SK-N-SH treated with all-trans-retinoic acid at 6 μM for 48 hours (cell line): ENCODE results near the gene TMEM131.

Experiments used
- CREB5 ChIP-seq: fragments of 250-450 bp; sonication (Bioruptor Pico); IDR thresholded peaks from 2 replicates; pipeline ENCODE4 v1.5.1; 2020; ENCODE audit warnings: low read depth, mild to moderate bottlenecking, moderate library complexity
- ESRRG ChIP-seq: fragments of 250-450 bp; sonication (Bioruptor Pico); IDR thresholded peaks from 2 replicates; pipeline ENCODE4 v1.6.1; 2021; ENCODE audit warnings: mild to moderate bottlenecking
- TCF4 ChIP-seq: fragments of 250-450 bp; sonication (Bioruptor Pico); IDR thresholded peaks from 2 replicates; pipeline ENCODE4 v1.8.0; 2021; ENCODE audit warnings: mild to moderate bottlenecking, moderate library complexity, borderline replicate concordance
- TSHZ2 ChIP-seq: fragments of 250-450 bp; sonication (Bioruptor Pico); IDR thresholded peaks from 2 replicates; pipeline ENCODE4 v1.5.0; 2020; ENCODE audit warnings: mild to moderate bottlenecking, moderate library complexity
- ZFP30 ChIP-seq: fragments of 450-650 bp; formaldehyde crosslinking; IDR thresholded peaks from 2 replicates; pipeline ENCODE4 v1.5.0; 2022; ENCODE audit warnings: mild to moderate bottlenecking, moderate library complexity
- ZNF70 ChIP-seq: fragments of 450-650 bp; formaldehyde crosslinking; IDR thresholded peaks from 2 replicates; pipeline ENCODE4 v1.5.0; 2020; ENCODE audit warnings: mild to moderate bottlenecking, moderate library complexity
- ZNF8 ChIP-seq: fragments of 450-650 bp; formaldehyde crosslinking; IDR thresholded peaks from 2 replicates; pipeline ENCODE4 v1.5.0; 2020; ENCODE audit warnings: mild to moderate bottlenecking, moderate library complexity
- TF ChIP-seq, protein P1 (sequence below): fragments of 250-450 bp; sonication (Bioruptor Pico); IDR thresholded peaks from 2 replicates; pipeline ENCODE4 v1.8.0; 2020; ENCODE audit warnings: mild to moderate bottlenecking, moderate library complexity, borderline replicate concordance
- TF ChIP-seq, protein P2 (sequence below): fragments of 250-450 bp; sonication (Bioruptor Pico); IDR thresholded peaks from 2 replicates; pipeline ENCODE4 v1.8.0; 2021; ENCODE audit warnings: low read depth, mild to moderate bottlenecking, moderate library complexity, borderline replicate concordance
- TF ChIP-seq, protein P3 (sequence below): fragments of 250-450 bp; sonication (Bioruptor Pico); IDR thresholded peaks from 2 replicates; pipeline ENCODE4 v1.5.1; 2021; ENCODE audit warnings: mild to moderate bottlenecking, moderate library complexity

- TF ChIP-seq TSHZ2 (CRISPR knock-in tag) = no peak
- no peak for TF ChIP-seq ZNF70 (CRISPR knock-in tag)
- TF ChIP-seq, protein P1, sequence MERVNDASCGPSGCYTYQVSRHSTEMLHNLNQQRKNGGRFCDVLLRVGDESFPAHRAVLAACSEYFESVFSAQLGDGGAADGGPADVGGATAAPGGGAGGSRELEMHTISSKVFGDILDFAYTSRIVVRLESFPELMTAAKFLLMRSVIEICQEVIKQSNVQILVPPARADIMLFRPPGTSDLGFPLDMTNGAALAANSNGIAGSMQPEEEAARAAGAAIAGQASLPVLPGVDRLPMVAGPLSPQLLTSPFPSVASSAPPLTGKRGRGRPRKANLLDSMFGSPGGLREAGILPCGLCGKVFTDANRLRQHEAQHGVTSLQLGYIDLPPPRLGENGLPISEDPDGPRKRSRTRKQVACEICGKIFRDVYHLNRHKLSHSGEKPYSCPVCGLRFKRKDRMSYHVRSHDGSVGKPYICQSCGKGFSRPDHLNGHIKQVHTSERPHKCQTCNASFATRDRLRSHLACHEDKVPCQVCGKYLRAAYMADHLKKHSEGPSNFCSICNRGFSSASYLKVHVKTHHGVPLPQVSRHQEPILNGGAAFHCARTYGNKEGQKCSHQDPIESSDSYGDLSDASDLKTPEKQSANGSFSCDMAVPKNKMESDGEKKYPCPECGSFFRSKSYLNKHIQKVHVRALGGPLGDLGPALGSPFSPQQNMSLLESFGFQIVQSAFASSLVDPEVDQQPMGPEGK (CRISPR knock-in tag) = no peak
- TF ChIP-seq ZNF8 = no peak
- no peak for TF ChIP-seq CREB5 (CRISPR knock-in tag)
- TF ChIP-seq TCF4 = no peak
- TF ChIP-seq ZFP30 (CRISPR knock-in tag) = no peak
- TF ChIP-seq, protein P2, sequence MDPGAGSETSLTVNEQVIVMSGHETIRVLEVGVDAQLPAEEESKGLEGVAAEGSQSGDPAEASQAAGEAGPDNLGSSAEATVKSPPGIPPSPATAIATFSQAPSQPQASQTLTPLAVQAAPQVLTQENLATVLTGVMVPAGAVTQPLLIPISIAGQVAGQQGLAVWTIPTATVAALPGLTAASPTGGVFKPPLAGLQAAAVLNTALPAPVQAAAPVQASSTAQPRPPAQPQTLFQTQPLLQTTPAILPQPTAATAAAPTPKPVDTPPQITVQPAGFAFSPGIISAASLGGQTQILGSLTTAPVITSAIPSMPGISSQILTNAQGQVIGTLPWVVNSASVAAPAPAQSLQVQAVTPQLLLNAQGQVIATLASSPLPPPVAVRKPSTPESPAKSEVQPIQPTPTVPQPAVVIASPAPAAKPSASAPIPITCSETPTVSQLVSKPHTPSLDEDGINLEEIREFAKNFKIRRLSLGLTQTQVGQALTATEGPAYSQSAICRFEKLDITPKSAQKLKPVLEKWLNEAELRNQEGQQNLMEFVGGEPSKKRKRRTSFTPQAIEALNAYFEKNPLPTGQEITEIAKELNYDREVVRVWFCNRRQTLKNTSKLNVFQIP (CRISPR knock-in tag) = no peak
- TF ChIP-seq ESRRG = no peak
- TF ChIP-seq, protein P3, sequence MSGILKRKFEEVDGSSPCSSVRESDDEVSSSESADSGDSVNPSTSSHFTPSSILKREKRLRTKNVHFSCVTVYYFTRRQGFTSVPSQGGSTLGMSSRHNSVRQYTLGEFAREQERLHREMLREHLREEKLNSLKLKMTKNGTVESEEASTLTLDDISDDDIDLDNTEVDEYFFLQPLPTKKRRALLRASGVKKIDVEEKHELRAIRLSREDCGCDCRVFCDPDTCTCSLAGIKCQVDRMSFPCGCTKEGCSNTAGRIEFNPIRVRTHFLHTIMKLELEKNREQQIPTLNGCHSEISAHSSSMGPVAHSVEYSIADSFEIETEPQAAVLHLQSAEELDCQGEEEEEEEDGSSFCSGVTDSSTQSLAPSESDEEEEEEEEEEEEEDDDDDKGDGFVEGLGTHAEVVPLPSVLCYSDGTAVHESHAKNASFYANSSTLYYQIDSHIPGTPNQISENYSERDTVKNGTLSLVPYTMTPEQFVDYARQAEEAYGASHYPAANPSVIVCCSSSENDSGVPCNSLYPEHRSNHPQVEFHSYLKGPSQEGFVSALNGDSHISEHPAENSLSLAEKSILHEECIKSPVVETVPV (CRISPR knock-in tag) = no peak
These were observed 47.4 kb upstream of the TMEM131 start for GRCh38 chr2:98043101-98043500.
